GM21423 (cell line): ENCODE results near the gene C9orf78.

Source experiments
- ATAC-seq: cut with Tn5 transposase; IDR thresholded peaks from one replicate; pipeline ENCODE4 v1.9.1; 2021; ENCODE audit warnings: mild to moderate bottlenecking, moderate library complexity; ENCODE audit not compliant: unreplicated experiment

Gene C9orf78

GRCh38 chr9:129868023-129868871, 33.2 kb upstream of the C9orf78 start:
- no peak for ATAC-seq

DNA sequence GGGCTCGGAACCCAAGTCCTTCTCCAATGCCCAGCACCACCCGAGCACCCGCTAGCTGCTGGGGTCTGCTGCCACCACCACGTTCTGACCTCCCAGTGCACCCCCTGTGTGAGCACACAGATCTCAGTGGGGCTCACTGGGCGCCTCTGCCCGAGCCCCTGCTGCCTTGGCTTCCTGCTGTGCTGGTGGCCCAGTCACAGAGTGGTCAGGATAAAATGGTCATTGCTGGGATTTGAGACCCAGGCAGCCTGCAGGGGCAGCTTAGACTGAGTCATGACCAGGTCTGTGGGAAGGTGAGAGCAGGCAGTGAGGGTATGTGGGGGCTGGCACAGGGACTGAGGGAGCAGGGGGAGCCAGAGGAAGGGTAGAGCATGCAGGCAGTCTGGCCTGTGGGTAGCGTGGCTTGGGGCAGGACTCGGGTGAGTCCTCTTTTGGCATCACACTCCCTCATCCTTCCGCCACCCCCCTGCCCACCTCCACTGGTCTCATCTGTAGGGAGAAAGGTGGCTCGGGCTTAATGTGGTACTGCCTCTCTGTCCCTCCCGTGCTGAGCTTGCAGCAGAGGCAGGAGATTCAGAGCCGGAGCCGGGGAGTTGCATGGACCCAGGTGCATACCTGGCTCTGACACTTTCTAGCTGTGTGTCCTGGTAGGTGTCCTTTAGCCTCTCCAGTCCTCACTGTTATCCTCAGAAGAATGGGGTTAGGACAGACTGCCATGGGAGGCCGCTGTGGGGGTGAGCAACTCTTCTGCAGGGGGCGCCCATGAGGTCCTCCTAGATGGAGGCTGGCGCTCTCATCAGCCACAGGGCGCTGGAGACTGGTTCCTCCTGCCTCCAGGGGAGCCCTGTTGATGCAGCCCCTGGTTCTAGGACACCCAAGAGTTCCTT, 32.3 kb upstream of the C9orf78 start:
- ATAC-seq = no peak

DNA sequence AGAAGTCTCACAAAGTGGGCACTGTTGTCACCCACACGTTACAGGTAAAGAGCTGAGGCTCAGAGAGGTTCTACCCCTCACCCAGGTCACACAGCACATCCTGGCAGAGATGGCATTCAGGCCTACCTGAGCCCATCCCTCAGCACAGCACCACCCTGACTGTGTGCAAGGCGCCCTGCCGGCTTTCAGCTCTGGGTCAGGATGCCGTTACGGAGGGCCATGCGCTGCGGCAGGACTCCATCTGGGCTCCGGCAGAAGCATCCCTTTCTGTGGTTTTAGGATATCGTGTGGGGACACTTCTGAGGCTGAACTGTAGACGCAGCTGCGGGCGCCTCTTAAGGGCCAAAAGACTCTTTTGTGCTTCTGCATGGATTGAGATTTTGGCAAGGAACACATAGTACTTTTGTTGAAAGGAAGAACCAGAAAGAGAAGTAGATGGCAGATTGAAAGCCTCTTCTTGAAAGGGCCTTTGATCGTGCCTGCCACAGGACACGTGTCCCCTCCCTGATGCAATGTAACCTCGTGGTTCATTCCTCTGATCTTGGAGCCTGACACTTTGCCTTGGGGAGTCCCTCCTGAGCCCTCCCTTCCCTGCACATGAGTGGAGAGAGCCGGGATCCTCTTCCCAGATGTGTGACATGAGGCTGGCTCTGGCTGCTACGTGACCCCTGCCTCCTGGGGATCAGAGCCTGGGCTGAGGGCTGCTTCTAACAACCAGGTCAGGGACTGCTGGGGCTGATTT, 31.5 kb upstream of the C9orf78 start:
- no peak for ATAC-seq

DNA sequence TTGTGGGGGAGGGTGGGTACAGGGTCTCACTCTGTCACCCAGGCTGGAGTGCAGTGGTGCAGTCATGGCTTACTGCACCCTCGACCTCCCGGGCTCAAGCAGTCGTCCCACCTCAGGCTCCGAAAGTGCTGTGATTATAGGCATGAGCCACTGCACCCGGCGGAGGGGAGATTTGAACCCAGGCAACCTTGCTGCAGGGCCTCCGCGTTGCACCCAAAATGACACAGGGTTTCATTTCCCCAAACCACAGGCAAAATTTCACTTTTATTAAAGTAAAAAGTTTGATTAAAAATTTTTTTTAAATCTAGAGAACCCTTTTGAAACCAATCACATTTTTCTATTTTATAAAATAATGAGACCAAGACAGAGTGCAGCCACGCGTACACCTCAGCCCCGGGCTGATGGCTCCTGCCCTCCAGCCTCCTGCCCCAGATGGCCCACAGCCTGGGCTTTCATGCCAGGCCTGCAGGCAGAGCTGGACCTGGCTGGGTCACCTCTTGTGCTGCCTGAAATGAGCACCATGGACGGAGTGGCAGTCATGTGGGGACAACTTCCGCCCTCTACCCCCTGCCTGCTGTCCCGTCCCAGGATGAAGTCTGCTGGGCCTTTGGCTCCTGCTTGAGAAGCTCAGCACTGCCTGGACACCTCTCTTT, 30.7 kb upstream of the C9orf78 start:
- no peak for ATAC-seq

GRCh38 chr9:129864991-129865647, 30.0 kb upstream of the C9orf78 start:
- no peak for ATAC-seq

DNA sequence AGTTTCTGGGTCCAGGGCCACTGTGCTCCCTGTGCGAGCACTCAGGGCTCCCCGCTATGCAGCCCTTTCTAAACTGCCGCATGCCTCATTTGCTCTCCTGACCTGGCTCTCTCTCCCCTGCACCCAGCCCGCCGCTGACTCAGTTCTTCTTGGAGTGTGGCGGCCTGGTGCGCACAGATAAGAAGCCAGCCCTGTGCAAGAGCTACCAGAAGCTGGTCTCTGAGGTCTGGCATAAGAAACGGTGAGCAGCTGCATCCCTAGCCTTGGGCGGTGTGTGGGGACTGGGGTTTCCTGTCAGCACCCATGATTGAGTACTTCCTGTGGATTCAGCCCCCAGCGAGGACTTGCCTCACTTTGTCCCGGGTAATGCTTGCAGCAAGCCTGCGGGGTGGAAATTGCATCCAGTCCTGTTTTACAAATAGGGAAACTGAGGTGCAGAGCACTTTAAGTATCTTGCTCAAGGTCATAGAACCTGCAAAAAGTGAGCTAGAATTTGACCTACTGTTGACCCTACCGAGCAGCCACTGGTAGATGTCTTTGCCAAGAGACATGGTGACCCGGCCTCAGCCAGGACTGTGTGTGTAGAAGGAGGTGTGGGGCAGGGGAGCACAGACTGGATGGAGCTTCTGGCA, 28.1 kb upstream of the C9orf78 start:
- no peak for ATAC-seq

DNA sequence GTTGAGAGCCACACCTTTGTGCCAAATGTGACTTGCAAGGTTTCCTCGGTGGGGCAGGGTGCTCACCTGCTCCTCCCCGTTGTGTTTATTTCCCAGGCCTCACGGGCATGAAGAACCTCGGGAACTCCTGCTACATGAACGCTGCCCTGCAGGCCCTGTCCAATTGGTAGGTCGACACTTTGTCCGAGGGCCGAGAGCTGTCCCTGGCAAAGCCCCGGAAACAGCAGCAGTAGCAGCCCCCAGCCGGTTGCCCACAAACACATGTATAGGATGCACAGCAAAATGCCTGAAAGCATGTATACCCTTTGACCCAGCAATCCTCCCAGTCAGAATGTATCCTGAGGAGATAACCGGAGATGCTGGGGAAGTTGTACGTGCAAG, 26.4 kb upstream of the C9orf78 start:
- ATAC-seq = no peak

DNA sequence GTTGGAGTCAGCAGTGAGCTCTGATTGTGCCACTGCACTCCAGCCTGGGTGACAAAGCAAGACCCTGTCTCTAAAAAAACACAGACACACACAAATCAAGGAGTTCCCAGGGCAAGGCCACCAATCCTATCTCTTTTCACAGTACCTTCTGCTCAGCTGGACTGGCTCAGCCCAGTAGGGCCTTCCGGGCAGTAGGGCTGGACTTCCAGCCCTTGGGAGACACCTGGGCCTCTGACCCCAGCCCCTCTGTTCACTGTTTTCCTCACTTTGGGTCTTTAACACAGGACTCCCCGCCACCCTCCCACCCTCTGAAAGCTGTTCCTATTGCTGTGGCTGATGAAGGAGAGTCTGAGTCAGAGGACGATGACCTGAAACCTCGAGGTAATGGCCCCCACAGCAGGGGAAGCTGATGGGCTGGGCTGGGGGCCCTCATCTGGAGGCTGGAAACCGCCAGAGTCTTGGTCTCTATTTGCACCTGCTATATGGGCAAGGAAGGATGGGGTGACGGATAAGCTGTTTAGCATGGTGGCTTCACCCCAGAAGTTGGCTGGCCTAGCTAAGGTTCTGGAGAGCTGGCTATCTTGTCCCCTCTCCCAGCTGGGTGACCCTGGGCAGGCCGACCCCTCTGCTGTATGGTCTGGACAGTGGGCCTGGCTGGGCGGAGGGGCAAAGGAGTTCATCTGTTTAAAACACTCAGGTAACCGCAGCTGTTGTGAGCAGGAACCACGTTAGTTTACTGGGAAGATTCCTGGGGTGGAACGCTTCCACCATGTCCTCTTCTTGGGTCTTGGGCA, 25.8 kb upstream of the C9orf78 start:
- no peak for ATAC-seq

- no peak for ATAC-seq
Observed at GRCh38 chr9:129858167-129858962, 23.3 kb upstream of the C9orf78 start.

GRCh38 chr9:129857207-129857606, 22.1 kb upstream of the C9orf78 start:
- ATAC-seq = no peak

DNA sequence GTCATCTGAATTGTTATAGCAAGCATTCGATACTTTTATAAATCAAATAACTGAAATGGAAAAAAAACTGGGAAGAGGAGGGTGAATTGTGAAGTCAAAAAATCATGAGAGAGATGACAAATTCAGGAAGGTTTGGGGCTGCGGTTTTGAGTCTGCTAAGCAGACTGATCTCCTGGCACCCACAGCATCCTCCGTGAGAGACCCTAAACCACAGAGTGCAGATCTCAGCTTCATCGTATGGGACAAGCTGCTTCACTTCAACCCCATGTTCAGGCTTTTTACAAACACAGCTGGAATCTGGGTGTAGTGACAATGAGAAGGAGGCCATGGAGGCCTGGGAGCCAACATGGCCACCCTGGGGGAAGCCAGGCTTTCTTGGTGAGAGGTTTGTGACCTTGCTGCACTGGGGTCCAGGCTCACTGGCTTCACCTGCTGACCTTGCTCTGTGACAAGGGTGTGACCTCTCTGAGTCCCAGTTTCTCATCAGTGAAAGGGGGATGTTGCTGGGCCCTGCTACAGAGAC, 19.6 kb upstream of the C9orf78 start:
- no peak for ATAC-seq

DNA sequence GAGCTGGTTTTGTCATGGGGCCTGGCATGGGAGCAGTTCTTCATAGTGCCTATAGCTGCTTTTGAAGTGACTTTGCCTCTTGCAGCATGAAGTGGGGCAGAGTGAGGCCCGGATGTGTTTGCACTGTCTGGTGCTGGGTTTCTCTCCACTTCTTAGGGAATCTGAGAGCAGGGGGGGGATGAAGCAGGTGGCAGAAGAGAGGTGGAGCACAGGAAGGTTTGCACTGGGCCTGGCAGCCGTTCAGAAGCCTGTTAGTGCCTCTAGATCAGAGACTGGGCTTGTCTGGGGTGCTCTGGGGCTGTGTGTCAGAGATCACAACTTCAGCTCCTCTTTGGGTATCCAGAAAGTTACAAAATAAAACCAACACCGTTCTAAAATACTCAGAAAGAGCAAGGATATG, 18.5 kb upstream of the C9orf78 start:
- ATAC-seq = no peak

DNA sequence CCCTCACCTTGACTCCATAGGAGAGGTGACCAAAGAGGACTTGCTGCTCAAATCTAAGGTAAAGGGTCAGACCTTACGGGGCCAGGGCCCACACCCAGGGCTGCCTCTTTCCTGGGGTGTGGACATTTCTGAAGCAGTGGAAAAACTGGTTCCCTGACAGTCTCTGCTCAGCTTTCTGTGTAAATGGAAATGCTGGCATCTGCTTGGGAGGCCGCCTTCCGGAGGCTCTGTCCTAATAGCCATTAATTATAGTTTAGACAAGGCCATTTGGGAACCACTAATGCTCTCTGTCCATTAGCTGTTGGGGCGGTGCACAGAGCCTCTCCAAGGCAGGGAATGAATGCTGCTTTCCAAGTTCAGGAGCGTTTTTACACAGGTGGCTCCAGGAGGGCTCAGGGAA, 17.5 kb upstream of the C9orf78 start:
- ATAC-seq = no peak

- ATAC-seq = no peak
Observed at GRCh38 chr9:129851821-129852220, 16.7 kb upstream of the C9orf78 start.

DNA sequence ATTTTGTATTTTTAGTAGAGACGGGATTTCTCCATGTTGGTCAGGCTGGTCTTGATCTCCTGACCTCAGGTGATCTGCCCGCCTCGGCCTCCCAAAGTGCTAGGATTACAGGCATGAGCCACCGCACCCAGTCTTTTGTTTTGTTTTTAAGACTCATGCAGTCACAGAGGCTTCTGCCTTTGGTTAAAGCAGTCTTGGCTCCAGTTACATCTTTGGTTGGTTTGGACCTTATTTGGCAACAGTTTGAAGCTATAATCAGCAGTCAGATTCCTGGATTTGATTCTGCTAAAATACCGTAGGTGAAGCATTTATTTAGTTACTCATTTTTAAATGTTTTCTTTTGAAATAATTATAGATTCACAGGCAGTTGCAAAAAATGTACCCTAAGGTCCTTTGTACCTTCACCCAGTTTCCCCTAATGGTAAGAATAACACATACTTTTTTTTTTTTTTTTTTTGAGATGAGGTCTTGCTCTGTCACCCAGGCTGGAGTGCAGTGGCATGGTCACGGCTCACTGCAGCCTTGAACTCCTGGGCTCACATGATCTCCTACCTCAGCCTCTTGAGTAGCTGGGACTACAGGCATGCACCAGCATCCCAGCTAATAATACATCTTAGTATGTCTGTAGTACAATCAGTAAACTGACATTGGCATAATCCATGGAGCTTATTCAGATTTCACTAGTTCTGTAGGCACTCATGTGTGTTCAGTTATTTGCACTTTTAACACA, 15.9 kb upstream of the C9orf78 start:
- no peak for ATAC-seq

DNA sequence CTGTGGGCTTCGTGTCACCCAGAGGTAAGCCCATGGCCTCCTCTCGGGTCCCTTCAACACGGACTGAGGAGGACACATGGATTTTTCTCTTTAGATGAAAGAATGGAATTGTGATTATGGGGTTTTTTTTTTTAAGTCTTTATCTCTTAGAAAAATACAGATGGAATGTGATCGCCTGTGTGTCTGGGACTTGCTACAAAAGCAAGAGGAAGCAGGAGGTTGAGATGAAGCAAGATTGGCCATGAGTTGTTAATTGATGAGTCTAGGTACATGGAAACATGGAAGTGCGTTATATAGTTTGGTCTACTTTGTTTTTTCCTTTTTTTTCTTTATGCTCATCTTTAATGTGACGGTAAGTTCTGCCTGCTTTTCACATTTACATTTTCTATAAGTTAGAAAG, 14.8 kb upstream of the C9orf78 start:
- ATAC-seq = no peak

DNA sequence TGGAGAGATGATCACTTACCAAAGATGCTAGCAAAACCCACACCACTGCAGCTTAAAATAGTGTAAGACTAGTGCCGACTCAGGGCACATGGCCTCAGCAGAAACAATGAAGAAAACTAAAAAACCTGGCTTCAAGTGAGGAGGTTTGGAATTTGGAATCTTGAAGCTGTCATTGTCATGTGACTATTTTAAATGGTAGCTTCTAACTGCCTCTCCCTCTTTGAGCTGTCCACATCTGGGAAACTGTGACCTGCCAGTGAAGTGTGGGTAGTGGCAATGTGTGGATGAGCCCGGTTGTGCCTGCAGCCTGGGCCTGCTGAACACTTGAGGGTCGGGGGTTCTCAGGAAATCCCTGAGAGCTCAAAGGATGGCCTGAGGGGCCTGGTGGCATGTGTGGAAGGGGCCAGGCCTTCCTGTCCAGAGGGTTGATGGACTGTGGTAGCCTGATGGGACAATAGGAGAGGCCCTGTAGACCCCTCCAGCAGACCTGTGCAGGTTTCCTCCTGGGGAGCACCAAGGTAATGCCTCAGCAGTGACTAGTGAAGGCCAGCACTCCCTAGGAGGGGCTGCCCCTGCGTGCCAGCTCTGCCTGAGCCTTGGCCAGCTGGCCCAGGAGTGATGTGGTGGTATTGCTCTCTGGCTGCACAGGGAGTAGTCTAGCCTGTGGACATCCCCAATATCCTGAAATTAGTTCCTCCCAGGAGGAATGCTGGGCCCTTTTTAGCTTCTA, 13.8 kb upstream of the C9orf78 start:
- no peak for ATAC-seq
